IPS DF 6.9 (cell line): Measurements from ENCODE around the gene POFUT1.
A peak's percentile ranks its signal among the peaks of the same experiment; 100 is the strongest.
"Not testable (repeated sequence)": the region's sequence is repeated elsewhere in the genome, so short reads cannot be mapped to it uniquely, and the experiment has no call there.

Source experiments
- DNase-seq: peaks from one replicate; pipeline ENCODE4 v3.0.0-alpha.2; 2013; ENCODE audit warnings: low read depth, low spot score
- H3K27ac ChIP-seq: one replicate; pipeline ENCODE4 v1.5.1; 2013; ENCODE audit warnings: low read length, control low read depth
- H3K27me3 ChIP-seq: 2 replicates; pipeline ENCODE4 v1.6.1; 2013; ENCODE audit warnings: mild to moderate bottlenecking, low read length; ENCODE audit not compliant: control insufficient read depth, insufficient read depth
- H3K36me3 ChIP-seq: 2 replicates; pipeline ENCODE4 v1.6.1; 2013; ENCODE audit warnings: low read length; ENCODE audit not compliant: control insufficient read depth, insufficient read depth
- H3K4me1 ChIP-seq: 2 replicates; pipeline ENCODE4 v1.6.1; 2013; ENCODE audit warnings: low read length; ENCODE audit not compliant: control insufficient read depth, insufficient read depth
- H3K4me3 ChIP-seq: 2 replicates; pipeline ENCODE4 v1.5.1; 2013; ENCODE audit warnings: mild to moderate bottlenecking, low read length
- H3K9me3 ChIP-seq: 2 replicates; pipeline ENCODE4 v1.6.1; 2013; ENCODE audit warnings: low read length, inconsistent platforms; ENCODE audit not compliant: control insufficient read depth, insufficient read depth
- WGBS: extraction: QIAGEN DNeasy Blood & Tissue Kit; methylation state at CpG from one replicate; pipeline ENCODE4 v1.1.7; 2013; ENCODE audit warnings: mixed read lengths, missing lambda C conversion rate; ENCODE audit not compliant: insufficient read length, insufficient coverage; 5-methylcytosine and 5-hydroxymethylcytosine counted together

The POFUT1 gene

DNA sequence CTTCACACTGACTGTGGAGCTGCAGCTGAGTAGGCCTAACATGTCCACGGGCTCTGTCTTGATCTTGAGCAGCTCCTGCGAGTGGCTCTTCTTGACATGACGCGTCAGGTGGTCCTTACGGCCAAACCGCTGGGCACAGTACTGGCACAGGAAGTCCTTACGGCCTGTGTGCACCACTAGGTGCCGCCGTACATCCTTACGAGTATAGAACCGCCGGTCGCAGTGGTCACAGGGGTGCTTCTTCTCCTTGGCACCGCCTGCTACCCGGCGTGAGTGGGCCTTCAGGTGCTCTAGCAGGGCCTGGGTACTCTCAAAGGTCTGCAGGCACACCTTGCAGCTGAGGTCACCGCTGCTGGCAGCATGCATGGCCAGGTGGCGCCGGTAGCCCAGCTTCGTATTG, 10.5 kb upstream of the POFUT1 start:
- H3K4me1 ChIP-seq, H3K9me3 ChIP-seq, H3K4me3 ChIP-seq, H3K27ac ChIP-seq, DNase-seq, H3K27me3 ChIP-seq: not testable (repeated sequence)
- peaks cover 27% of the 10 kb centered on the region for H3K36me3 ChIP-seq
- no CpG with 5 or more reads among the region's 20 CpGs for WGBS

DNA sequence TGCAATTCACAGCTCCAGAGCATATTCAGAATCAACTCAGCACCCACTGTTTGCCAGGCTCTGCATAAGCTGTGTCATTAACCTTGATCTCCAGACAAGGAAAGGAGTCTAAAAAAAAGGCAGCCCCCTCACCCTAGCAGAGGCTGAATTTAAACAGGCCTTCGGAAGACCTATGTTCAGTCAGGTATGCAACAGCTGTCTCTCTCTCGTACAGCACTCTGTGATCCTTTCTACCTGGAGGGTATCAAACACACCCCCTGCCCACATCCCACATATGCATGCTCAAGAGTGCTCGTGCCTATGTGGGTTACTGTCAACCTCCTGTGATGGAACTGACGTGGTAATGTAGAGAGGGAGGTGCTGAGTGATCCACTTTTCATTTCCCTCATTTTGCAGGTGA, 8.7 kb upstream of the POFUT1 start:
- WGBS: no CpG with 5 or more reads among the region's 4 CpGs
- Histone ChIP-seq H3K36me3 (peaks cover 27% of the 10 kb centered on the region), H3K27ac (no peak overlapping the region), H3K27me3 (no peaks in the 10 kb centered on the region), H3K9me3 (no peaks in the 10 kb centered on the region), H3K4me3 (no peak overlapping the region), H3K4me1 (no peaks in the 10 kb centered on the region)
- no peak for DNase-seq

DNA sequence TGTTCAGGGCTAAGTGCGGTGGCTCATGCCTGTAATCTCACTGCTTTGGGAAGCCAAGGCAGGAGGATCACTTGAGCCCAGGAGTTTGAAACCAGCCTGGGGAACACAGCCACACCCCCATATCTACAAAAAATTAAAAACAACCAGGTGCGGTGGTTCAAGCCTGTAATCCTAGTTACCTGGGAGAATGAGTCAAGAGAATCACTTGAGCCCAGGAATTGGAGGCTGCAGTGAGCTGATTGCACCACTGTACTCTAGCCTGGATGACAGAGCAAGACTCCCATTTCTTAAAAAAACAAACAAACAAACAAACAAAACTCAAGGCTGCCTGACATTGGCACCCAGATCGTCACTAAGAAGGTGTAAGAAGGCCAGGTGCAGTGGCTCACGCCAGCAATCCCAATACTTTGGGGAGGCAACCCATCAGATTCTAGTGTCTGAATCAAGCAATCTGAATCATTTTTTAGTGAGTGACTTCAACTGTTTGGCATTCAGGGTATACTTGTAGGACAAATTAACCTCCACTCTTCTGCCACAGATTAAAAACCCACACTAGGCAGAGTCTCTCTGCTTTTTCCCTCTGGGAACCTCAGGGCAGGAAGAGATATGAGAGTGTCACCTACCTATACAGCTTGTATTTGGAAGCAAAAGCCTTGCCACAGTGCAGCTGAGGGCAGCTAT, 6.2 kb upstream of the POFUT1 start:
- Histone ChIP-seq H3K27ac (no peak overlapping the region), H3K9me3 (no peaks in the 10 kb centered on the region), H3K36me3 (peaks cover 18% of the 10 kb centered on the region), H3K4me3 (no peak overlapping the region), H3K4me1 (peaks cover 2% of the 10 kb centered on the region), H3K27me3 (no peaks in the 10 kb centered on the region)
- no CpG with 5 or more reads among the region's 4 CpGs for WGBS
- DNase-seq: no peak

GRCh38 chr20:32201977-32202363, 5.7 kb upstream of the POFUT1 start:
- H3K27me3 ChIP-seq: no peaks in the 10 kb centered on the region
- H3K9me3 ChIP-seq: no peaks in the 10 kb centered on the region
- no peak overlapping the region for H3K27ac ChIP-seq
- peaks cover 3% of the 10 kb centered on the region for H3K4me1 ChIP-seq
- no peak for DNase-seq
- H3K36me3 ChIP-seq: peaks cover 15% of the 10 kb centered on the region
- WGBS: no CpG with 5 or more reads among the region's 8 CpGs
- H3K4me3 ChIP-seq: no peak overlapping the region

GRCh38 chr20:32203356-32204204, 4.1 kb upstream of the POFUT1 start:
- no peak overlapping the region for H3K27ac ChIP-seq
- no peaks in the 10 kb centered on the region for H3K9me3 ChIP-seq
- no peaks in the 10 kb centered on the region for H3K27me3 ChIP-seq
- no peak overlapping the region for H3K4me3 ChIP-seq
- DNase-seq: no peak
- peaks cover 3% of the 10 kb centered on the region for H3K4me1 ChIP-seq
- no CpG with 5 or more reads among the region's 11 CpGs for WGBS
- H3K36me3 ChIP-seq: peaks cover 10% of the 10 kb centered on the region; the same call in 1 of the 2 replicates

DNA sequence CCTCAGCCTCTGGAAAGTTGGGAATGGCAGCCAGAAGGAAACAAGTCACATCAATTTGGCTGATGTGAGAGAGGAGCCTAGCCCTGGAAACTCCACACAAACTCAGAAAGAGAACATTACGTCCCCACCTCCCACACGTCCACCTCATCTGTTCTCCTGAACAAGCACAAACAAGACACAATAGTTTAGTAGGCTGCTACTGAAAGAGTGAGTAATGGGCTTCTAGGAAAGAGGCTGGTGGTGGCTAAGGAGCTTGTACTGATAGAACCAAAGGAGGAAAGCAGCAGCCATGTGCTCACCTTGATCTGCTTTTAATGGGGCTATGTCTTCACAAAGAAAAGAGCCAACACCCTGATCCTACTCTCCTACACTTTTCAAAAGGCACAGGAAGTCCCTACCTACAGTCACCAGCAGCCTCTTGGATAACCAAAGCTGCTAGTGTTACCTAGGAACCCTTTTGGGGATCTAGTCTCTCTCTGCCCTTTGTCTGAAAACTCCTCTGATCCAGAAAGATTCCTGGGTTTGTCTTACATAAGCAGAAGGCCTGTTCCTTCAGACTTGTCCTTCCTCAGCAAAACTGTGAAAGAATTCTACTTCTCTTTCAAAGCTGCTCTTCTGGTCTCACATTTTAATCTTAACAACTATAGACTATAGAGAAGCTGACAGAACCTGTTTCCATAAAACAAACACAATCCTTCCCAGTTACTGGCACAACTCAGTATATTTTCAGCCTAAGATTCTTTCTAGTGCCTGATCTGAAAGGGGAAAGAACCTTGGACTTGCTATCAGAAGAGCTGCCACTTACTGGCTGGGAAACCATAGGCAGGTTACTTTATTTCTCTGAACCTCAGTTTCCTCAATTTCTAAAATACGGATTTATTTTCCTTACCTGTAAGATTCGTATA, 3.2 kb upstream of the POFUT1 start:
- peaks cover 3% of the 10 kb centered on the region for H3K4me1 ChIP-seq
- no peak overlapping the region for H3K27ac ChIP-seq
- no CpG with 5 or more reads among the region's 4 CpGs for WGBS
- H3K36me3 ChIP-seq: peaks cover 10% of the 10 kb centered on the region; the same call in 1 of the 2 replicates
- no peak overlapping the region for H3K4me3 ChIP-seq
- H3K27me3 ChIP-seq: no peaks in the 10 kb centered on the region
- DNase-seq: no peak
- H3K9me3 ChIP-seq: no peaks in the 10 kb centered on the region

- H3K36me3 ChIP-seq: peaks cover 6% of the 10 kb centered on the region; the same call in 1 of the 2 replicates
- no peak overlapping the region for H3K27ac ChIP-seq
- WGBS: no CpG with 5 or more reads among the region's 5 CpGs
- H3K4me3 ChIP-seq: no peak overlapping the region
- no peaks in the 10 kb centered on the region for H3K9me3 ChIP-seq
- H3K4me1 ChIP-seq: peaks cover 3% of the 10 kb centered on the region
- DNase-seq: no peak
- H3K27me3 ChIP-seq: no peaks in the 10 kb centered on the region
These were observed 2.4 kb upstream of the POFUT1 start for GRCh38 chr20:32205110-32205842.

GRCh38 chr20:32205843-32206759, 1.6 kb upstream of the POFUT1 start:
- peaks cover 3% of the 10 kb centered on the region for H3K4me1 ChIP-seq
- peak overlapping the region; percentile 78; the same call in 1 of the 2 replicates for H3K4me3 ChIP-seq
- H3K27ac ChIP-seq: no peak overlapping the region
- no CpG with 5 or more reads among the region's 8 CpGs for WGBS
- no peak for DNase-seq
- peaks cover 6% of the 10 kb centered on the region; the same call in 1 of the 2 replicates for H3K36me3 ChIP-seq
- H3K9me3 ChIP-seq: no peaks in the 10 kb centered on the region
- H3K27me3 ChIP-seq: no peaks in the 10 kb centered on the region
